Keratinocyte (primary cell): ENCODE results near the gene MIER3. TPM values are rescaled to one million over a fixed set of nuclear protein-coding genes. Genes with fewer than 3 reads are reported as not detected.

Source experiments
- DNase-seq: peaks from one replicate; pipeline ENCODE4 v3.0.0-alpha.2; 2011; ENCODE audit warnings: low read depth, missing footprints, low spot score
- FAIRE-seq: peaks from 2 replicates; lab custom pipeline; 2011; peaks lifted over from hg19 to GRCh38; lab: Jason Lieb, UNC
- H2AFZ ChIP-seq: 2 replicates; pipeline ENCODE4 v1.6.0; 2012; ENCODE audit warnings: low read length, control low read depth, inconsistent platforms; ENCODE audit not compliant: control insufficient read depth
- H3K27ac ChIP-seq: 2 replicates; pipeline ENCODE4 v1.5.1; 2011; ENCODE audit warnings: low read length; ENCODE audit not compliant: control insufficient read depth, insufficient read depth
- H3K27me3 ChIP-seq: 3 replicates; pipeline ENCODE4 v1.6.0; 2011; ENCODE audit warnings: low read length; ENCODE audit not compliant: control insufficient read depth, insufficient read depth; ENCODE audit errors: extremely low read depth
- H3K36me3 ChIP-seq, 2 experiments: 2 replicates in 1 of 2; 3 replicates in 1 of 2; pipeline ENCODE4 v1.5.1; 2011; ENCODE audit warnings: low read length in 2 of 2, mild to moderate bottlenecking in 1 of 2; ENCODE audit not compliant: control insufficient read depth in 2 of 2, insufficient read depth in 2 of 2; ENCODE audit errors: extremely low read depth in 1 of 2
- H3K4me1 ChIP-seq: 3 replicates; pipeline ENCODE4 v1.5.1; 2011; ENCODE audit warnings: low read length; ENCODE audit not compliant: control insufficient read depth, insufficient read depth; ENCODE audit errors: extremely low read depth
- H3K4me2 ChIP-seq: 3 replicates; pipeline ENCODE4 v1.6.0; 2011; ENCODE audit warnings: low read depth, low read length; ENCODE audit not compliant: control insufficient read depth, insufficient read depth; ENCODE audit errors: extremely low read depth
- H3K4me3 ChIP-seq, 3 experiments: fragments of 200-600 bp in 1 of 3; sonication (generic) in 1 of 3; 2 replicates in 2 of 3; 3 replicates in 1 of 3; pipeline ENCODE4 v1.5.1; 2011 to 2016; ENCODE audit warnings: low read length in 3 of 3, mild to moderate bottlenecking in 3 of 3, control low read depth in 2 of 3, inconsistent platforms in 1 of 3, low read depth in 1 of 3, mixed read lengths in 1 of 3, mixed run types in 1 of 3, moderate library complexity in 1 of 3; ENCODE audit not compliant: control insufficient read depth in 2 of 3, insufficient read depth in 2 of 3; ENCODE audit errors: extremely low read depth in 1 of 3
- H3K79me2 ChIP-seq: 2 replicates; pipeline ENCODE4 v1.6.0; 2012; ENCODE audit warnings: low read length; ENCODE audit not compliant: control insufficient read depth, insufficient read depth
- H3K9ac ChIP-seq: 3 replicates; pipeline ENCODE4 v1.6.0; 2011; ENCODE audit warnings: low read length; ENCODE audit not compliant: control insufficient read depth, insufficient read depth; ENCODE audit errors: extremely low read depth
- H3K9me1 ChIP-seq: 3 replicates; pipeline ENCODE4 v1.6.0; 2011; ENCODE audit warnings: low read length; ENCODE audit not compliant: control insufficient read depth, insufficient read depth; ENCODE audit errors: extremely low read depth
- H3K9me3 ChIP-seq: 2 replicates; pipeline ENCODE4 v1.5.1; 2012; ENCODE audit warnings: low read depth, low read length; ENCODE audit not compliant: control insufficient read depth
- H4K20me1 ChIP-seq: 3 replicates; pipeline ENCODE4 v1.6.0; 2011; ENCODE audit warnings: low read length; ENCODE audit not compliant: control insufficient read depth, insufficient read depth; ENCODE audit errors: extremely low read depth
- CTCF ChIP-seq, 3 experiments: IDR thresholded peaks in 1 of 3; conservative IDR thresholded peaks in 1 of 3; optimal IDR thresholded peaks in 1 of 3; 2 replicates in 2 of 3; 3 replicates in 1 of 3; pipeline versions ENCODE3 to v1.5.1; 2011; ENCODE audit warnings: low read length in 3 of 3, mild to moderate bottlenecking in 3 of 3, moderate library complexity in 2 of 3, control low read depth in 1 of 3, inconsistent platforms in 1 of 3; ENCODE audit not compliant: insufficient read depth in 2 of 3; ENCODE audit errors: extremely low read depth in 1 of 3
- EZH2 ChIP-seq: IDR thresholded peaks from one replicate; pipeline ENCODE4 v1.6.1; 2012; ENCODE audit warnings: inconsistent platforms, mild to moderate bottlenecking, low read length, moderate library complexity
- dilution Hi-C: fragments of 300-500 bp; cut with MboI; formaldehyde crosslinking; loops from one replicate; pipeline ENCODE4 v1.7.0; 2020; ENCODE audit warnings: low sequenced_read_pairs; ENCODE audit not compliant: extremely low pct_ligation_motif_present
- polyA minus RNA-seq, 3 experiments: library from RNA; depleted of rRNA, polyadenylated mRNA; stranded (reverse); fragments of >200 nt; gene quantifications; 1 replicate in 1 of 3; 2 replicates in 1 of 3; 3 replicates in 1 of 3; pipeline ENCODE4 v1.2.3, GENCODE V29; 2011
- polyA plus RNA-seq, 5 experiments: library from polyadenylated mRNA; depleted of rRNA in 3 of 5; stranded (reverse) in 3 of 5; stranded (forward) in 1 of 5; unstranded in 1 of 5; fragments of >200 nt; gene quantifications; 1 replicate in 1 of 5; 2 replicates in 3 of 5; 3 replicates in 1 of 5; pipeline versions ENCODE4 v1.2.1 to v1.2.3, GENCODE V29; 2011 to 2012; ENCODE audit warnings: missing spikeins in 2 of 5, low read depth in 1 of 5, low replicate concordance in 1 of 5

Gene MIER3
- polyA plus RNA-seq (10.2 to 13.3 TPM (median 11.1 TPM) in 3 replicates), polyA minus RNA-seq (5.2 to 22.6 TPM (median 17.2 TPM) in 3 replicates)
- polyA plus RNA-seq (2011; ENCODE audit: low read depth): 20.6 TPM
- polyA plus RNA-seq (2011; cell fraction: cytosol; rRNA removed): 3.3 and 8.8 TPM in 2 replicates
- polyA plus RNA-seq (2011; cell fraction: nucleus; rRNA removed): 14.7 and 26.8 TPM in 2 replicates
- polyA plus RNA-seq (2012; ENCODE audit: low replicate concordance): 6.3 and 7.6 TPM in 2 replicates
- 10.0 TPM for polyA minus RNA-seq (2011; cell fraction: cytosol; rRNA and poly(A)+ RNA removed)
- polyA minus RNA-seq (2011; cell fraction: nucleus; rRNA and poly(A)+ RNA removed): 12.7 and 22.7 TPM in 2 replicates

- no peak for FAIRE-seq
- H2AFZ ChIP-seq: peak within 1 kb of the TSS; percentile 94
- peaks cover 9% of the 10 kb centered on the region for H3K4me1 ChIP-seq
- no peaks in the 10 kb centered on the region for H3K36me3 ChIP-seq
- dilution Hi-C loops: no loop called here
- peaks cover 23% of the 10 kb centered on the region for H3K79me2 ChIP-seq
- H3K9ac ChIP-seq: peak within 1 kb of the TSS; percentile 81
- H3K9me1 ChIP-seq: no peaks in the 10 kb centered on the region
- TF ChIP-seq CTCF (optimal IDR thresholded peaks at IDR 0.05 in 1 of 3, IDR thresholded peaks at IDR 0.05 in 1 of 3, conservative IDR thresholded peaks at IDR 0.05 in 1 of 3; ENCODE audit: extremely low read depth in 1 of 3, insufficient read depth in 2 of 3, low read length in 3 of 3): no peak
- TF ChIP-seq EZH2: no peak
- peak within 1 kb of the TSS; percentile 97 for H3K4me2 ChIP-seq
- H3K9me3 ChIP-seq: no peaks in the 10 kb centered on the region
- no peak for DNase-seq
- peak within 1 kb of the TSS; percentile 66 for H3K27ac ChIP-seq
- no peaks in the 10 kb centered on the region for H3K27me3 ChIP-seq
- H4K20me1 ChIP-seq: no peaks in the 10 kb centered on the region
- peak within 1 kb of the TSS; percentile 78 to 85 (median 84) for H3K4me3 ChIP-seq
Measured at GRCh38 chr5:56951946-56952691, at the start of gene MIER3. MIER3 (minus strand) TSS chr5:56952123; CDS start chr5:56952102, 21 bp downstream.

- Histone ChIP-seq H3K9me3 (no peaks in the 10 kb centered on the region), H2AFZ (no peak overlapping the region), H3K9ac (no peak overlapping the region), H3K4me1 (no peaks in the 10 kb centered on the region), H3K27ac (no peak overlapping the region), H3K4me2 (no peak overlapping the region), H3K4me3 (no peak overlapping the region), H3K27me3 (no peaks in the 10 kb centered on the region), H3K36me3 (no peaks in the 10 kb centered on the region), H4K20me1 (no peaks in the 10 kb centered on the region), H3K9me1 (no peaks in the 10 kb centered on the region), H3K79me2 (no peaks in the 10 kb centered on the region)
- FAIRE-seq (no peak), DNase-seq (no peak)
- dilution Hi-C loops: no loop called here
- TF ChIP-seq CTCF (optimal IDR thresholded peaks at IDR 0.05 in 1 of 3, IDR thresholded peaks at IDR 0.05 in 1 of 3, conservative IDR thresholded peaks at IDR 0.05 in 1 of 3; ENCODE audit: extremely low read depth in 1 of 3, insufficient read depth in 2 of 3, low read length in 3 of 3) (no peak), EZH2 (no peak)
Measured at GRCh38 chr5:56995596-56995995, 43.7 kb upstream of the MIER3 start.
